DND-41 (cell line): Measurements from ENCODE around the gene SRC.

Source experiments
- ATAC-seq: fragments of 200-7000 bp; cut with Tn5 transposase; 3 replicates; pipeline ENCODE4 v1.9.1; 2021; ENCODE audit warnings: low read depth; ENCODE audit not compliant: insufficient read depth
- DNase-seq: peaks from one replicate; pipeline ENCODE4 v3.0.0-alpha.2; 2020
- H2AFZ ChIP-seq: 2 replicates; pipeline ENCODE4 v1.6.0; 2012; ENCODE audit warnings: low read depth, low read length
- H3K27ac ChIP-seq: 2 replicates; pipeline ENCODE4 v1.5.1; 2012; ENCODE audit warnings: low read length, inconsistent platforms
- H3K27me3 ChIP-seq: fragments of 200-600 bp; sonication (generic); 2 replicates; pipeline ENCODE4 v1.6.0; 2012; ENCODE audit warnings: low read length, mild to moderate bottlenecking, inconsistent platforms; ENCODE audit not compliant: insufficient read depth, poor library complexity
- H3K36me3 ChIP-seq: 2 replicates; pipeline ENCODE4 v1.5.1; 2012; ENCODE audit warnings: low read length, inconsistent platforms; ENCODE audit not compliant: insufficient read depth
- H3K4me1 ChIP-seq: 2 replicates; pipeline ENCODE4 v1.5.1; 2012; ENCODE audit warnings: mild to moderate bottlenecking, low read length; ENCODE audit not compliant: insufficient read depth
- H3K4me2 ChIP-seq: 2 replicates; pipeline ENCODE4 v1.6.0; 2012; ENCODE audit warnings: mild to moderate bottlenecking, moderate library complexity, low read length, inconsistent platforms; ENCODE audit not compliant: insufficient read depth
- H3K4me3 ChIP-seq, 2 experiments: fragments of 200-600 bp in 1 of 2; shearing (Covaris generic) in 1 of 2; 2 replicates each; pipeline ENCODE4 v1.5.1; 2012 to 2016; ENCODE audit warnings: inconsistent platforms in 2 of 2, low read length in 2 of 2, mild to moderate bottlenecking in 2 of 2, low read depth in 1 of 2, moderate library complexity in 1 of 2
- H3K79me2 ChIP-seq: 2 replicates; pipeline ENCODE4 v1.6.0; 2012; ENCODE audit warnings: low read length, inconsistent platforms; ENCODE audit not compliant: insufficient read depth
- H3K9ac ChIP-seq: 2 replicates; pipeline ENCODE4 v1.6.0; 2012; ENCODE audit warnings: low read depth, mild to moderate bottlenecking, inconsistent platforms, low read length, moderate library complexity
- H3K9me3 ChIP-seq: 2 replicates; pipeline ENCODE4 v1.5.1; 2012; ENCODE audit warnings: low read length, moderate library complexity, mild to moderate bottlenecking, inconsistent platforms; ENCODE audit not compliant: insufficient read depth, severe bottlenecking
- H4K20me1 ChIP-seq: 2 replicates; pipeline ENCODE4 v1.6.0; 2012; ENCODE audit warnings: low read length; ENCODE audit not compliant: insufficient read depth
- CTCF ChIP-seq: IDR thresholded peaks from 2 replicates; pipeline ENCODE4 v1.5.1; 2012; ENCODE audit warnings: borderline replicate concordance, low read length, moderate library complexity, mild to moderate bottlenecking; ENCODE audit not compliant: poor library complexity, severe bottlenecking; ENCODE audit errors: extremely low read depth
- EZH2 ChIP-seq: IDR thresholded peaks from 3 replicates; pipeline ENCODE4 v1.6.1; 2012; ENCODE audit warnings: borderline replicate concordance, low read depth, mild to moderate bottlenecking, moderate library complexity, low read length, inconsistent platforms; ENCODE audit not compliant: severe bottlenecking

Gene SRC

GRCh38 chr20:37452236-37452635 lies 106.3 kb downstream of the SRC start:
- Histone ChIP-seq H4K20me1 (no peaks in the 10 kb centered on the region), H3K27ac (no peak overlapping the region), H3K9ac (no peak overlapping the region), H3K36me3 (no peaks in the 10 kb centered on the region), H2AFZ (no peak overlapping the region), H3K9me3 (peaks cover 9% of the 10 kb centered on the region), H3K27me3 (no peaks in the 10 kb centered on the region), H3K4me3 (no peak overlapping the region), H3K4me2 (no peak overlapping the region), H3K79me2 (no peaks in the 10 kb centered on the region), H3K4me1 (no peaks in the 10 kb centered on the region)
- no peak for DNase-seq
- no peak for TF ChIP-seq CTCF
- TF ChIP-seq EZH2 = no peak
- ATAC-seq = no peak

- Histone ChIP-seq H3K27me3 (no peaks in the 10 kb centered on the region), H2AFZ (no peak overlapping the region)
- no peak for ATAC-seq
These were observed 107.3 kb downstream of the SRC start for GRCh38 chr20:37453288-37453687.

GRCh38 chr20:37453836-37454235 lies 107.9 kb downstream of the SRC start:
- TF ChIP-seq CTCF (no peak), EZH2 (no peak)
- no peaks in the 10 kb centered on the region for H3K27me3 ChIP-seq
- no peak overlapping the region for H3K4me3 ChIP-seq
- ATAC-seq = no peak
- H3K79me2 ChIP-seq = no peaks in the 10 kb centered on the region
- H4K20me1 ChIP-seq = no peaks in the 10 kb centered on the region
- H3K4me1 ChIP-seq = no peaks in the 10 kb centered on the region
- no peak overlapping the region for H3K27ac ChIP-seq
- no peak overlapping the region for H2AFZ ChIP-seq
- no peak overlapping the region for H3K4me2 ChIP-seq
- DNase-seq = no peak
- H3K9me3 ChIP-seq = peaks cover 9% of the 10 kb centered on the region
- no peak overlapping the region for H3K9ac ChIP-seq
- H3K36me3 ChIP-seq = no peaks in the 10 kb centered on the region

More at GRCh38 chr20:37453288-37453687, 107.3 kb downstream of the SRC start:
- no peaks in the 10 kb centered on the region for H3K36me3 ChIP-seq
- no peak for DNase-seq
- no peaks in the 10 kb centered on the region for H4K20me1 ChIP-seq
- peaks cover 9% of the 10 kb centered on the region for H3K9me3 ChIP-seq
- no peak overlapping the region for H3K4me2 ChIP-seq
- H3K4me3 ChIP-seq = no peak overlapping the region
- no peaks in the 10 kb centered on the region for H3K79me2 ChIP-seq
- no peak overlapping the region for H3K9ac ChIP-seq
- TF ChIP-seq EZH2 (no peak), CTCF (no peak)
- no peaks in the 10 kb centered on the region for H3K4me1 ChIP-seq
- H3K27ac ChIP-seq = no peak overlapping the region

GRCh38 chr20:37454636-37455385 lies 108.9 kb downstream of the SRC start:
- DNase-seq (no peak), ATAC-seq (no peak)
- Histone ChIP-seq H3K4me3 (no peak overlapping the region), H3K4me1 (no peaks in the 10 kb centered on the region), H3K27me3 (no peaks in the 10 kb centered on the region), H3K9me3 (peaks cover 9% of the 10 kb centered on the region), H3K4me2 (no peak overlapping the region), H3K9ac (no peak overlapping the region), H3K27ac (no peak overlapping the region), H3K36me3 (no peaks in the 10 kb centered on the region), H2AFZ (no peak overlapping the region), H3K79me2 (no peaks in the 10 kb centered on the region), H4K20me1 (no peaks in the 10 kb centered on the region)
- TF ChIP-seq EZH2 (no peak), CTCF (no peak)
